PC-3 (cell line): ENCODE measurements around the gene UBE2E2. TPM values are rescaled to one million over a fixed set of nuclear protein-coding genes. Genes with fewer than 3 reads are reported as not detected.

Experiments used
- ATAC-seq: fragments of 200-7000 bp; cut with Tn5 transposase; 2 replicates; pipeline ENCODE4 v1.9.1; 2020; ENCODE audit warnings: mild to moderate bottlenecking, moderate library complexity
- BruUV-seq: library from RNA; stranded (reverse); fragments of 400-500 nt; replicated peaks from 2 replicates; lab custom pipeline; 2021; lab: Mats Ljungman, UMichigan
- CTCF ChIA-PET: fragments of 300-600 bp; sonication (Branson Sonifier 250); formaldehyde crosslinking; loops from one replicate; lab custom pipeline; 2022; ENCODE audit warnings: antibody characterized with exemption; lab: Charles Lee
- POLR2A ChIA-PET: fragments of 300-600 bp; sonication (Branson Sonifier 250); formaldehyde crosslinking; loops from one replicate; lab custom pipeline; 2022; ENCODE audit warnings: antibody characterized with exemption; ENCODE audit not compliant: unreplicated experiment; lab: Charles Lee
- DNase-seq: peaks from one replicate; pipeline ENCODE4 v3.0.0-alpha.2; 2015
- H2AFZ ChIP-seq: fragments of 300-600 bp; sonication (generic); 2 replicates; pipeline ENCODE4 v1.6.0; 2016; ENCODE audit warnings: antibody characterized with exemption, low read length
- H3F3A ChIP-seq: fragments of 300-600 bp; sonication (generic); one replicate; pipeline ENCODE4 v1.6.0; 2017; ENCODE audit warnings: antibody characterized with exemption, low read length, control low read depth, mild to moderate bottlenecking; ENCODE audit not compliant: unreplicated experiment
- H3K27ac ChIP-seq: fragments of 300-600 bp; sonication (generic); 2 replicates; pipeline ENCODE4 v1.5.1; 2016; ENCODE audit warnings: mild to moderate bottlenecking, low read length
- H3K27me3 ChIP-seq: fragments of 300-600 bp; sonication (generic); 2 replicates; pipeline ENCODE4 v1.6.1; 2016; ENCODE audit warnings: low read length, mixed read lengths
- H3K36me3 ChIP-seq: fragments of 300-600 bp; sonication (generic); 2 replicates; pipeline ENCODE4 v1.6.1; 2016; ENCODE audit warnings: low read depth, mixed run types, low read length, mixed read lengths
- H3K4me1 ChIP-seq: fragments of 300-600 bp; sonication (generic); 2 replicates; pipeline ENCODE4 v1.5.1; 2016; ENCODE audit warnings: low read length; ENCODE audit not compliant: insufficient read depth
- H3K4me2 ChIP-seq: fragments of 300-600 bp; sonication (generic); 2 replicates; pipeline ENCODE4 v1.6.0; 2016; ENCODE audit warnings: low read length
- H3K4me3 ChIP-seq: fragments of 300-600 bp; sonication (generic); 2 replicates; pipeline ENCODE4 v1.5.1; 2016; ENCODE audit warnings: mild to moderate bottlenecking, low read length, mixed read lengths
- H3K79me2 ChIP-seq: fragments of 300-600 bp; sonication (generic); 2 replicates; pipeline ENCODE4 v1.6.1; 2017; ENCODE audit warnings: low read length, mixed read lengths
- H3K9ac ChIP-seq: fragments of 300-600 bp; sonication (generic); 2 replicates; pipeline ENCODE4 v1.6.0; 2016; ENCODE audit warnings: mild to moderate bottlenecking, low read length
- H3K9me2 ChIP-seq: fragments of 300-600 bp; sonication (generic); replicated peaks from 2 replicates; pipeline ENCODE4 v1.6.1; 2016; ENCODE audit warnings: mixed run types, low read length, mixed read lengths
- H3K9me3 ChIP-seq: fragments of 300-600 bp; sonication (generic); 2 replicates; pipeline ENCODE4 v1.6.1; 2016; ENCODE audit warnings: low read length, mixed read lengths
- H4K20me1 ChIP-seq: fragments of 300-600 bp; sonication (generic); 2 replicates; pipeline ENCODE4 v1.6.1; 2016; ENCODE audit warnings: low read length, mixed read lengths
- EZH2 ChIP-seq: fragments of 300-600 bp; sonication (generic); IDR thresholded peaks from one replicate; pipeline ENCODE4 v1.6.1; 2017; ENCODE audit warnings: antibody characterized with exemption, mild to moderate bottlenecking, low read length; ENCODE audit not compliant: unreplicated experiment
- EZH2phosphoT487 ChIP-seq: fragments of 300-600 bp; sonication (generic); IDR thresholded peaks from 2 replicates; pipeline ENCODE4 v1.6.1; 2018; ENCODE audit warnings: mild to moderate bottlenecking, antibody characterized with exemption, low read length, borderline replicate concordance
- intact Hi-C: fragments of 100-400 bp; cut with micrococcal nuclease; formaldehyde crosslinking; loops from 2 replicates; pipeline ENCODE4 v1.9.0; 2023
- total RNA-seq: library from RNA; depleted of rRNA; stranded (reverse); fragments of >200 nt; gene quantifications from 2 replicates; pipeline ENCODE4 v1.2.3, GENCODE V29; 2014
- TF ChIP-seq, protein P1 (sequence below): fragments of 300-600 bp; sonication (generic); conservative IDR thresholded peaks from 2 replicates; pipeline ENCODE4 v1.5.1; 2017; ENCODE audit warnings: antibody characterized with exemption, low read depth, mild to moderate bottlenecking, low read length

The UBE2E2 gene
- total RNA-seq, 1 experiment from 2014 or later, result 25.6 TPM

DNA sequence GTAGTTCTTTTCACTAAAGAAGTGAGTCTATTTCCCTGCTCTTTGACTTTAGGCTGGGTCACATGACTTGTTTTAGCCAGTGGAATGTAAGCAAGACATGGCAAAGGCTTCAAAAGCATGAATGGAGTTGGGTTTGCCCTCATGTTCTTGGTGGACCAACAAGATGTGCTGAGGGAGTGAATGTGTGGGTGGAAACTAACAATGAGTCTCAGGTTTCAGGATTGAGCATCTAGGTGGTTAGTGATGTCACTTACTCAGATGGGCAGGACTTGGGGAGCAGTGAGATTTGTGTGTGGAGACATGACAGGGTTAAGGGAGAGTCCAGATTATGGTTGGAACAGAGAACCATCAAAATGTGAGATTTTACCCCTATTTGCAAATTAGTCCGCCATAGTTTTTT, 421.2 kb downstream of the UBE2E2 start:
- POLR2A ChIA-PET, result no interaction called here
- H3K9ac ChIP-seq, result no peak overlapping the region
- H3F3A ChIP-seq, result no peaks in the 10 kb centered on the region
- intact Hi-C loops, result no loop called here
- H3K4me3 ChIP-seq, result no peak overlapping the region
- no peaks in the 10 kb centered on the region for H3K27me3 ChIP-seq
- no TSS peak for BruUV-seq
- H3K9me3 ChIP-seq, result no peaks in the 10 kb centered on the region
- no peaks in the 10 kb centered on the region for H3K9me2 ChIP-seq
- no peak overlapping the region for H3K4me2 ChIP-seq
- CTCF ChIA-PET, result no interaction called here
- H2AFZ ChIP-seq, result no peak overlapping the region
- DNase-seq (no peak), ATAC-seq (no peak)
- H3K79me2 ChIP-seq, result no peaks in the 10 kb centered on the region
- H3K36me3 ChIP-seq, result no peaks in the 10 kb centered on the region
- TF ChIP-seq EZH2phosphoT487 (no peak), EZH2 (no peak)
- TF ChIP-seq, protein P1, sequence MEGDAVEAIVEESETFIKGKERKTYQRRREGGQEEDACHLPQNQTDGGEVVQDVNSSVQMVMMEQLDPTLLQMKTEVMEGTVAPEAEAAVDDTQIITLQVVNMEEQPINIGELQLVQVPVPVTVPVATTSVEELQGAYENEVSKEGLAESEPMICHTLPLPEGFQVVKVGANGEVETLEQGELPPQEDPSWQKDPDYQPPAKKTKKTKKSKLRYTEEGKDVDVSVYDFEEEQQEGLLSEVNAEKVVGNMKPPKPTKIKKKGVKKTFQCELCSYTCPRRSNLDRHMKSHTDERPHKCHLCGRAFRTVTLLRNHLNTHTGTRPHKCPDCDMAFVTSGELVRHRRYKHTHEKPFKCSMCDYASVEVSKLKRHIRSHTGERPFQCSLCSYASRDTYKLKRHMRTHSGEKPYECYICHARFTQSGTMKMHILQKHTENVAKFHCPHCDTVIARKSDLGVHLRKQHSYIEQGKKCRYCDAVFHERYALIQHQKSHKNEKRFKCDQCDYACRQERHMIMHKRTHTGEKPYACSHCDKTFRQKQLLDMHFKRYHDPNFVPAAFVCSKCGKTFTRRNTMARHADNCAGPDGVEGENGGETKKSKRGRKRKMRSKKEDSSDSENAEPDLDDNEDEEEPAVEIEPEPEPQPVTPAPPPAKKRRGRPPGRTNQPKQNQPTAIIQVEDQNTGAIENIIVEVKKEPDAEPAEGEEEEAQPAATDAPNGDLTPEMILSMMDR, result no peak
- no peaks in the 10 kb centered on the region for H4K20me1 ChIP-seq
- H3K27ac ChIP-seq, result no peak overlapping the region
- H3K4me1 ChIP-seq, result peaks cover 7% of the 10 kb centered on the region

DNA sequence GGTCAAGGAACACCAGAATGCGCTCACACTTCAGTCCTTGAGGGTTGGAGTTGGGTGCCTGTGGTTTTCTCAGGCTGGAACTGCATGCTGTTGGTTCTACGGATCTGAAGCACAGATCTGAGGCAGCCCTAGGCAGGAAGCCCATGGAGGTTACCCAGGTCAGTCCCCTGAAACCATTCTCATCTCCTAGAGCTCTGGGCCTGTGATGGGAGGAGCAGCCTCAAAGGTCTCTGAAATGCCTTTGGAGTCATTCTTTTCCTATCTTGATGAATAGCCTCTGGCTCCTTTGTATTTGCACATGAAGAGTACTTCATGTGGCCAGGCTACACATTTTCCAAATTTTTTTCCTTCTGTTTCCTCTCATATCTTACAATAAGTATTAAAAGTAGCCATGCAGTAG, 423.3 kb downstream of the UBE2E2 start:
- TF ChIP-seq EZH2phosphoT487, result no peak
- TF ChIP-seq EZH2, result no peak
- TF ChIP-seq, protein P1, result no peak
- no peak for ATAC-seq
- Histone ChIP-seq H3F3A (no peaks in the 10 kb centered on the region), H3K79me2 (no peaks in the 10 kb centered on the region), H3K36me3 (no peaks in the 10 kb centered on the region), H3K4me3 (no peak overlapping the region), H4K20me1 (no peaks in the 10 kb centered on the region), H3K4me2 (no peak overlapping the region), H3K9me2 (no peaks in the 10 kb centered on the region), H3K9ac (no peak overlapping the region), H3K4me1 (peaks cover 15% of the 10 kb centered on the region), H3K27me3 (no peaks in the 10 kb centered on the region), H3K9me3 (no peaks in the 10 kb centered on the region), H3K27ac (no peak overlapping the region), H2AFZ (no peak overlapping the region)
- no peak for DNase-seq
- POLR2A ChIA-PET, result no interaction called here
- CTCF ChIA-PET, result no interaction called here
- intact Hi-C loops, result no loop called here
- no TSS peak for BruUV-seq

GRCh38 chr3:23629181-23629894, 426.2 kb downstream of the UBE2E2 start:
- ATAC-seq, result peak; percentile 83
- CTCF ChIA-PET, result no interaction called here
- H3K9me2 ChIP-seq, result no peaks in the 10 kb centered on the region
- H3K27ac ChIP-seq, result no peak overlapping the region
- H2AFZ ChIP-seq, result no peak overlapping the region
- POLR2A ChIA-PET, result no interaction called here
- H3K27me3 ChIP-seq, result no peaks in the 10 kb centered on the region
- DNase-seq, result peak; percentile 77
- TF ChIP-seq, protein P1, result no peak
- no peak for TF ChIP-seq EZH2phosphoT487
- TF ChIP-seq EZH2, result no peak
- H3K9ac ChIP-seq, result no peak overlapping the region
- H3K4me1 ChIP-seq, result peaks cover 15% of the 10 kb centered on the region
- H3K4me3 ChIP-seq, result no peak overlapping the region
- H4K20me1 ChIP-seq, result no peaks in the 10 kb centered on the region
- intact Hi-C loops, result no loop called here
- no peaks in the 10 kb centered on the region for H3K79me2 ChIP-seq
- H3K4me2 ChIP-seq, result peak overlapping the region; percentile 22; the same call in 1 of the 2 replicates
- no peaks in the 10 kb centered on the region for H3F3A ChIP-seq
- H3K9me3 ChIP-seq, result no peaks in the 10 kb centered on the region
- BruUV-seq, result no TSS peak
- H3K36me3 ChIP-seq, result no peaks in the 10 kb centered on the region
